WERI-Rb-1 (cell line): Measurements from ENCODE around the gene KSR2.

ENCODE experiments used
- DNase-seq: peaks from one replicate; pipeline ENCODE4 v3.0.0-alpha.2; 2020
- H3K27ac ChIP-seq: fragments of 250-450 bp; sonication (Bioruptor Pico); 2 replicates; pipeline ENCODE4 v1.5.1; 2020; ENCODE audit warnings: mild to moderate bottlenecking, moderate library complexity
- H3K27me3 ChIP-seq: fragments of 250-450 bp; sonication (Bioruptor Pico); 2 replicates; pipeline ENCODE4 v1.5.1; 2021; ENCODE audit warnings: mild to moderate bottlenecking, low read depth, moderate library complexity; ENCODE audit not compliant: insufficient read depth, severe bottlenecking
- H3K36me3 ChIP-seq: fragments of 250-450 bp; sonication (Bioruptor Pico); 2 replicates; pipeline ENCODE4 v1.5.1; 2020; ENCODE audit warnings: mild to moderate bottlenecking, moderate library complexity
- H3K4me3 ChIP-seq: 2 replicates; pipeline ENCODE4 v1.5.1; 2011; ENCODE audit warnings: low read depth, mild to moderate bottlenecking, control low read depth, low read length
- H3K9me3 ChIP-seq: fragments of 250-450 bp; sonication (Bioruptor Pico); 2 replicates; pipeline ENCODE4 v1.5.1; 2021; ENCODE audit warnings: mild to moderate bottlenecking, moderate library complexity; ENCODE audit not compliant: severe bottlenecking
- TF ChIP-seq, protein P1 (sequence below): IDR thresholded peaks from 2 replicates; pipeline ENCODE4 v1.5.1; 2011; ENCODE audit warnings: low read depth, mild to moderate bottlenecking, control low read depth, inconsistent platforms, low read length

KSR2 gene

DNA sequence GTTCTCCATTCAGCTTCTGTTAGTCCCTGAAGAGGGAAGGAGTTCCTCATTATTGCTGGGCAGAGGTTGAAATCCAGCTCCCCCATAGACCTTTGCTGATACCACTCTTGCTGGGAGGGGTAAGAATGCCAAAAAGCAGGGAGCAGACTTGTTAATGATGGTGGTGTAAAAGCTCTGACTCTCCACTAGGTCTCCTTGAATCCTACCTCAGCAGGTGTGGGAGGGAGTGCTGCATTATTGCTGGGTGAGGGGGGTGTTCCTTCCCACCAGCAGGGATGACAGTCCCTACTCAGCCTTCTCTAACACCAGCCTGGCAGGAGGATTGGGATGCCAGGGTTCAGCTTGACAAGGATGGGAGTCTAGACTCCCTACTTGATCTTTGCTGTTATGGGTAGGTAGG is 421.6 kb downstream of the KSR2 start:
- DNase-seq, result no peak
- H3K9me3 ChIP-seq, result no peaks in the 10 kb centered on the region
- no peaks in the 10 kb centered on the region for H3K36me3 ChIP-seq
- TF ChIP-seq, protein P1, sequence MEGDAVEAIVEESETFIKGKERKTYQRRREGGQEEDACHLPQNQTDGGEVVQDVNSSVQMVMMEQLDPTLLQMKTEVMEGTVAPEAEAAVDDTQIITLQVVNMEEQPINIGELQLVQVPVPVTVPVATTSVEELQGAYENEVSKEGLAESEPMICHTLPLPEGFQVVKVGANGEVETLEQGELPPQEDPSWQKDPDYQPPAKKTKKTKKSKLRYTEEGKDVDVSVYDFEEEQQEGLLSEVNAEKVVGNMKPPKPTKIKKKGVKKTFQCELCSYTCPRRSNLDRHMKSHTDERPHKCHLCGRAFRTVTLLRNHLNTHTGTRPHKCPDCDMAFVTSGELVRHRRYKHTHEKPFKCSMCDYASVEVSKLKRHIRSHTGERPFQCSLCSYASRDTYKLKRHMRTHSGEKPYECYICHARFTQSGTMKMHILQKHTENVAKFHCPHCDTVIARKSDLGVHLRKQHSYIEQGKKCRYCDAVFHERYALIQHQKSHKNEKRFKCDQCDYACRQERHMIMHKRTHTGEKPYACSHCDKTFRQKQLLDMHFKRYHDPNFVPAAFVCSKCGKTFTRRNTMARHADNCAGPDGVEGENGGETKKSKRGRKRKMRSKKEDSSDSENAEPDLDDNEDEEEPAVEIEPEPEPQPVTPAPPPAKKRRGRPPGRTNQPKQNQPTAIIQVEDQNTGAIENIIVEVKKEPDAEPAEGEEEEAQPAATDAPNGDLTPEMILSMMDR, result no peak
- no peaks in the 10 kb centered on the region for H3K27me3 ChIP-seq
- H3K4me3 ChIP-seq, result no peak overlapping the region
- H3K27ac ChIP-seq, result no peak overlapping the region

DNA sequence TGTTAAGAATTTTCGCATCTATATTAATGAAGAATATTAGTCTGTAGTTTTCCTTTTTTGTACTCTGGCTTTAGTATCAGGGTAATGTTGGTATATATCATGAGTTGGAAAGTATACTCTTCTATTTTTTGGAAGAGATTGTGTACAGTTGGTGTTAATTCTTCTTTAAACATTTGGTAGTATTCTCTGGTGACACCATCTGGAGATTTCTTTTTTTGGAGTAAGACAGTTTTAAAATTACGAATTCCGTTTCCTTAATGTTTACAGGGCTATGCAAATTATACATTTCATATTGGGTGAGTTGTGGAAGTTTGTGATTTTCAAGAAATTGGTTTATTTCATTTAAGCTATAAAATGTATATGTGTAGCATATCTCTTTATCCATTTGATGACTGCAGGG is 423.6 kb downstream of the KSR2 start:
- H3K9me3 ChIP-seq, result no peaks in the 10 kb centered on the region
- TF ChIP-seq, protein P1, result no peak
- H3K36me3 ChIP-seq, result no peaks in the 10 kb centered on the region
- no peak for DNase-seq
- H3K27ac ChIP-seq, result no peak overlapping the region
- H3K27me3 ChIP-seq, result no peaks in the 10 kb centered on the region
- no peak overlapping the region for H3K4me3 ChIP-seq

DNA sequence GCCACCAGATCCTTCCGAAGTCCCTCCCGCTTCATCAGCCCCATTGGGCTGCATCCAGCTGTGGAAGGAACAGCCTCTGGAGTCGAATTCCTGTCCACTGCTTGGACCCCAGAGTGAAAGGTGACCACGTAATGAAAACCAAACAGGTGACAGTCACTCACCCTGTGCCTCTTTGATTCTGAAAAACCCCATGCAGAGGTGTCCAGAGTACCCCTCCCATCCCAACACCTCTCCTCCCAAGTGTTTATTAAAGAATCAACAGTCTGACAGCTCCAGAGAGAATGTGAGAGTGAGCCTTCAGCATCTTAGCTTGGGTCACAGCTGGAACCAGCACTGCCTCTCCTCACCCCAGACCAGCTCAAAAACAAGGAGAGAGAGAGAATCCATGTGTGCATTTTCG is 428.8 kb downstream of the KSR2 start:
- Histone ChIP-seq H3K4me3 (no peak overlapping the region), H3K27ac (no peak overlapping the region), H3K36me3 (no peaks in the 10 kb centered on the region), H3K27me3 (no peaks in the 10 kb centered on the region), H3K9me3 (peaks cover under 1% of the 10 kb centered on the region)
- DNase-seq, result no peak
- TF ChIP-seq, protein P1, result no peak

DNA sequence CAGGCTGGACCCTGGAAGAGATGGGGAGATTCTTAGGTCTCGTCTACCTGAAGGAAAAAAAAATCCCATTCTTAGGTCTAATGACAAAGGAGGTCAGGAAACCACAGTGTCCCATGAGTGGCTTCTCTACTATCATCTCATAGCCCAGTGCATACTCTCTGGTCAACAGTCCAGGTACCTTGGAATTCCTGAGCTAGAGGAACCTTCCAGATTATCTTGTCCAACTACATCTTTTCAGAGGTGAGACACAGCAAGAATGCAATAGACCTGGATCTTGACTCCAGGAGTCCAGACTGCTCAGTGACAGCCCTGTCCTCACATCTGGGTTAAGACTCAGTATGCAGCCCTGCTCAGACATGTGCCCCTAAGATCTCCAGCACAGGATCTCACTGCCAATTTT is 429.9 kb downstream of the KSR2 start:
- peaks cover 4% of the 10 kb centered on the region for H3K9me3 ChIP-seq
- H3K4me3 ChIP-seq, result no peak overlapping the region
- no peaks in the 10 kb centered on the region for H3K27me3 ChIP-seq
- DNase-seq, result no peak
- H3K27ac ChIP-seq, result no peak overlapping the region
- H3K36me3 ChIP-seq, result no peaks in the 10 kb centered on the region
- TF ChIP-seq, protein P1, result no peak

- Histone ChIP-seq H3K27ac (no peak overlapping the region), H3K4me3 (no peak overlapping the region), H3K9me3 (peaks cover 4% of the 10 kb centered on the region), H3K27me3 (no peaks in the 10 kb centered on the region), H3K36me3 (no peaks in the 10 kb centered on the region)
- TF ChIP-seq, protein P1, result no peak
- no peak for DNase-seq
Measured at GRCh38 chr12:117538032-117538690, 430.6 kb downstream of the KSR2 start.

DNA sequence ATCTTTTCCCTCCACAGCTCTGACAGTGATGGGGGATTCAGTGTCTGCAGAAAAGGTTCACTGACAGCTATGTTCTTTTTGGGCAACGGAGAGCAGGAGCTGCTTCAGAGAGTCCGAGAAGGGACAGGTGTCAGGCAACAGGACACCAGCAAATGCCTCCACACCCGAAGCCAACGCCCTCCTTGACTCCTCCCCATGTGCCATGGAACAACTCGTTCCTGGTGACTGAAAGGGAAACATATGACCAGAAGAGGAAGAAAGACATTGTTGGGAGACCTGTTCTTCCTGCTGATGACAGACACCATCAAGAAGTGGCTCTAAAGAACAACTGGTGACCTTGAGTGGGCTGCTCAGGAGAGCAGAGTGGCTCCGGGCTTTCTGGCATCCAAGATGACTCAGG is 435.1 kb downstream of the KSR2 start:
- H3K27me3 ChIP-seq, result no peaks in the 10 kb centered on the region
- H3K9me3 ChIP-seq, result peaks cover 8% of the 10 kb centered on the region
- no peak overlapping the region for H3K27ac ChIP-seq
- DNase-seq, result no peak
- H3K36me3 ChIP-seq, result no peaks in the 10 kb centered on the region
- no peak overlapping the region for H3K4me3 ChIP-seq
- TF ChIP-seq, protein P1, result no peak
